HL-60 (cell line): ENCODE measurements around the gene FANCI.

Experiments
- GABPA ChIP-seq: IDR thresholded peaks from 2 replicates; pipeline ENCODE4 v1.6.1; 2012; ENCODE audit warnings: low read depth
- POLR2AphosphoS5 ChIP-seq: IDR thresholded peaks from 2 replicates; pipeline ENCODE4 v1.6.1; 2012; ENCODE audit warnings: low read depth
- SPI1 ChIP-seq: IDR thresholded peaks from 2 replicates; pipeline ENCODE4 v1.6.1; 2012; ENCODE audit warnings: low read depth, mild to moderate bottlenecking, borderline replicate concordance
- TF ChIP-seq, protein P1 (sequence below): IDR thresholded peaks from one replicate; pipeline ENCODE4 v1.5.1; 2011; ENCODE audit warnings: low read length, control low read depth, inconsistent platforms; ENCODE audit not compliant: insufficient read depth
- TF ChIP-seq, protein P2 (sequence below): IDR thresholded peaks from 2 replicates; pipeline ENCODE4 v1.6.1; 2012; ENCODE audit warnings: low read depth; ENCODE audit not compliant: insufficient replicate concordance

DNA sequence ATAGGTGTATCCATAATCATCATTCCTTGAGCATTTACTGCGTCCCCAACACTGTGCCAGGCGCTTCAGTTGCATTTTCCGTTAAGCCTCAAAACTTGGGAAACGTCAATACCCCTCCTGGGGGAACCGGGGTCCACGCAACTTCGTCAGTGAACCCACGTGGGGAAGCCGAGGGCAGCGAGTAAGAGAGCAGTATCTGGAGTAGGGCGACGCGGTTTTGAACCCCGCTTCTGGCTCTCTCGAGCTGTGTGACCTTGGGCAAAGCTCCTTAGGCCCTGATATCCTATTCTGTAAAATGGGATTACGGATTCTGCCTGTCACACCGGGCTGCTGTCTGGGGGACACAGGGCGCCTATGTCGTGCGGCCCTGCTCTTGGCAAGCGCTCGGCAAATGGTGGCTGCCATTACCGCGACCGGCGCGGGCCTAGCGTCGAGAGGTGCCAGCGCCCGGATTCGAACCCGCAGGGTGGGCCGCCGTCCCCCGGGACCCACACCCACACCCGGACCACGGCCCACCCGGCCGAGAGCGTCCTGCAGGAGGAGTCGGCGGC, 90.3 kb downstream of the FANCI start:
- TF ChIP-seq, protein P1, sequence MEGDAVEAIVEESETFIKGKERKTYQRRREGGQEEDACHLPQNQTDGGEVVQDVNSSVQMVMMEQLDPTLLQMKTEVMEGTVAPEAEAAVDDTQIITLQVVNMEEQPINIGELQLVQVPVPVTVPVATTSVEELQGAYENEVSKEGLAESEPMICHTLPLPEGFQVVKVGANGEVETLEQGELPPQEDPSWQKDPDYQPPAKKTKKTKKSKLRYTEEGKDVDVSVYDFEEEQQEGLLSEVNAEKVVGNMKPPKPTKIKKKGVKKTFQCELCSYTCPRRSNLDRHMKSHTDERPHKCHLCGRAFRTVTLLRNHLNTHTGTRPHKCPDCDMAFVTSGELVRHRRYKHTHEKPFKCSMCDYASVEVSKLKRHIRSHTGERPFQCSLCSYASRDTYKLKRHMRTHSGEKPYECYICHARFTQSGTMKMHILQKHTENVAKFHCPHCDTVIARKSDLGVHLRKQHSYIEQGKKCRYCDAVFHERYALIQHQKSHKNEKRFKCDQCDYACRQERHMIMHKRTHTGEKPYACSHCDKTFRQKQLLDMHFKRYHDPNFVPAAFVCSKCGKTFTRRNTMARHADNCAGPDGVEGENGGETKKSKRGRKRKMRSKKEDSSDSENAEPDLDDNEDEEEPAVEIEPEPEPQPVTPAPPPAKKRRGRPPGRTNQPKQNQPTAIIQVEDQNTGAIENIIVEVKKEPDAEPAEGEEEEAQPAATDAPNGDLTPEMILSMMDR: no peak
- no peak for TF ChIP-seq POLR2AphosphoS5
- TF ChIP-seq, protein P2, sequence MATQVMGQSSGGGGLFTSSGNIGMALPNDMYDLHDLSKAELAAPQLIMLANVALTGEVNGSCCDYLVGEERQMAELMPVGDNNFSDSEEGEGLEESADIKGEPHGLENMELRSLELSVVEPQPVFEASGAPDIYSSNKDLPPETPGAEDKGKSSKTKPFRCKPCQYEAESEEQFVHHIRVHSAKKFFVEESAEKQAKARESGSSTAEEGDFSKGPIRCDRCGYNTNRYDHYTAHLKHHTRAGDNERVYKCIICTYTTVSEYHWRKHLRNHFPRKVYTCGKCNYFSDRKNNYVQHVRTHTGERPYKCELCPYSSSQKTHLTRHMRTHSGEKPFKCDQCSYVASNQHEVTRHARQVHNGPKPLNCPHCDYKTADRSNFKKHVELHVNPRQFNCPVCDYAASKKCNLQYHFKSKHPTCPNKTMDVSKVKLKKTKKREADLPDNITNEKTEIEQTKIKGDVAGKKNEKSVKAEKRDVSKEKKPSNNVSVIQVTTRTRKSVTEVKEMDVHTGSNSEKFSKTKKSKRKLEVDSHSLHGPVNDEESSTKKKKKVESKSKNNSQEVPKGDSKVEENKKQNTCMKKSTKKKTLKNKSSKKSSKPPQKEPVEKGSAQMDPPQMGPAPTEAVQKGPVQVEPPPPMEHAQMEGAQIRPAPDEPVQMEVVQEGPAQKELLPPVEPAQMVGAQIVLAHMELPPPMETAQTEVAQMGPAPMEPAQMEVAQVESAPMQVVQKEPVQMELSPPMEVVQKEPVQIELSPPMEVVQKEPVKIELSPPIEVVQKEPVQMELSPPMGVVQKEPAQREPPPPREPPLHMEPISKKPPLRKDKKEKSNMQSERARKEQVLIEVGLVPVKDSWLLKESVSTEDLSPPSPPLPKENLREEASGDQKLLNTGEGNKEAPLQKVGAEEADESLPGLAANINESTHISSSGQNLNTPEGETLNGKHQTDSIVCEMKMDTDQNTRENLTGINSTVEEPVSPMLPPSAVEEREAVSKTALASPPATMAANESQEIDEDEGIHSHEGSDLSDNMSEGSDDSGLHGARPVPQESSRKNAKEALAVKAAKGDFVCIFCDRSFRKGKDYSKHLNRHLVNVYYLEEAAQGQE: no peak
- no peak for TF ChIP-seq GABPA
- no peak for TF ChIP-seq SPI1
